DOHH2 (cell line): ENCODE measurements around the gene DNAI1.

Experiments used
- EZH2phosphoT487 ChIP-seq: fragments of 200-600 bp; sonication (generic); IDR thresholded peaks from 2 replicates; pipeline ENCODE4 v1.6.1; 2017; ENCODE audit warnings: borderline replicate concordance, mild to moderate bottlenecking, antibody characterized with exemption, low read length, moderate library complexity, mixed read lengths
- TF ChIP-seq, protein P1 (sequence below): fragments of 200-600 bp; sonication (generic); IDR thresholded peaks from one replicate; pipeline ENCODE4 v1.5.1; 2014; ENCODE audit warnings: antibody characterized with exemption, mild to moderate bottlenecking, low read depth, low read length; ENCODE audit not compliant: poor library complexity, severe bottlenecking

DNA sequence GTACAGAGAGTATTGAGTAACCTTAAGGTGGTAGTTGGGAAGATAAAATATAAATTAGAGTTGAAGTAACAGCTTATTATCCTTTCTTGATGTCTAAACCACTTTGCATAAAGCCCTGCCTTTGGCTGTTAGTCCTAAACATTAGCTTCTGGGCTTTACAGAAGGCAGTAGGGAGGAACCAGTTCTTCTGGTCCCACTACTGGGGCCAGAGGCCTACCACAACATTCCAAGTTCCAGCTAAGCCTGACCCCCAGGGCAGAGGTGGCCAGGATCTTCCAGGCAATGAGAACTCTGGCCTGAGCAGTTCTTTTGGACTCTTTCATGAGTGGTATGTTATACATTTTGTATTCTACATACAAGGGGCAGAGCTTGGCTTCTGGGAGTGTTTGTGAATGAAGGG, 26.1 kb downstream of the DNAI1 start:
- TF ChIP-seq, protein P1, sequence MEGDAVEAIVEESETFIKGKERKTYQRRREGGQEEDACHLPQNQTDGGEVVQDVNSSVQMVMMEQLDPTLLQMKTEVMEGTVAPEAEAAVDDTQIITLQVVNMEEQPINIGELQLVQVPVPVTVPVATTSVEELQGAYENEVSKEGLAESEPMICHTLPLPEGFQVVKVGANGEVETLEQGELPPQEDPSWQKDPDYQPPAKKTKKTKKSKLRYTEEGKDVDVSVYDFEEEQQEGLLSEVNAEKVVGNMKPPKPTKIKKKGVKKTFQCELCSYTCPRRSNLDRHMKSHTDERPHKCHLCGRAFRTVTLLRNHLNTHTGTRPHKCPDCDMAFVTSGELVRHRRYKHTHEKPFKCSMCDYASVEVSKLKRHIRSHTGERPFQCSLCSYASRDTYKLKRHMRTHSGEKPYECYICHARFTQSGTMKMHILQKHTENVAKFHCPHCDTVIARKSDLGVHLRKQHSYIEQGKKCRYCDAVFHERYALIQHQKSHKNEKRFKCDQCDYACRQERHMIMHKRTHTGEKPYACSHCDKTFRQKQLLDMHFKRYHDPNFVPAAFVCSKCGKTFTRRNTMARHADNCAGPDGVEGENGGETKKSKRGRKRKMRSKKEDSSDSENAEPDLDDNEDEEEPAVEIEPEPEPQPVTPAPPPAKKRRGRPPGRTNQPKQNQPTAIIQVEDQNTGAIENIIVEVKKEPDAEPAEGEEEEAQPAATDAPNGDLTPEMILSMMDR, result no peak
- TF ChIP-seq EZH2phosphoT487, result no peak
